WTC11 (cell line): ENCODE results near the gene FMNL3. TPM values are rescaled to one million over a fixed set of nuclear protein-coding genes. Genes with fewer than 3 reads are reported as not detected.

Experiments used
- ATAC-seq: fragments of 200-7000 bp; cut with Tn5 transposase; 2 replicates; pipeline ENCODE4 v1.10.0; 2021; ENCODE audit warnings: mild to moderate bottlenecking, moderate library complexity
- CTCF ChIA-PET: fragments of 300-600 bp; sonication (Branson Sonifier 250); formaldehyde crosslinking; loops from one replicate; lab custom pipeline; 2021; ENCODE audit warnings: antibody characterized with exemption; lab: Charles Lee
- POLR2A ChIA-PET: fragments of 350-600 bp; sonication (Branson Sonifier 250); formaldehyde crosslinking; loops from one replicate; lab custom pipeline; 2021; ENCODE audit warnings: antibody characterized with exemption; lab: Charles Lee
- DNase-seq: peaks from one replicate; pipeline ENCODE4 v3.0.0; 2021; ENCODE audit warnings: low spot score
- H3K27ac Mint-ChIP-seq: 2 replicates; pipeline ENCODE4 v1.8.0; 2021; ENCODE audit warnings: mixed read lengths
- H3K27me3 Mint-ChIP-seq: 2 replicates; pipeline ENCODE4 v1.8.0; 2021; ENCODE audit warnings: low read depth, mild to moderate bottlenecking, moderate library complexity, mixed read lengths
- H3K36me3 Mint-ChIP-seq: 2 replicates; pipeline ENCODE4 v1.8.0; 2021; ENCODE audit warnings: mixed read lengths
- H3K4me1 Mint-ChIP-seq: 2 replicates; pipeline ENCODE4 v1.8.0; 2022; ENCODE audit warnings: mixed read lengths
- H3K4me3 Mint-ChIP-seq: 2 replicates; pipeline ENCODE4 v1.8.0; 2021; ENCODE audit warnings: mild to moderate bottlenecking, moderate library complexity, mixed read lengths
- H3K9me3 Mint-ChIP-seq: 2 replicates; pipeline ENCODE4 v1.8.0; 2021; ENCODE audit warnings: mixed read lengths
- ATF6 ChIP-seq: sonication (generic); formaldehyde crosslinking; IDR thresholded peaks from 2 replicates; pipeline ENCODE4 v1.8.1; 2023; ENCODE audit warnings: mild to moderate bottlenecking, missing genetic modification reagents
- GABPB1 ChIP-seq: sonication (generic); formaldehyde crosslinking; IDR thresholded peaks from 2 replicates; pipeline ENCODE4 v1.8.1; 2023; ENCODE audit warnings: mild to moderate bottlenecking, missing genetic modification reagents
- GTF2I ChIP-seq: fragments of 250-450 bp; sonication (Bioruptor Pico); conservative IDR thresholded peaks from 2 replicates; pipeline ENCODE4 v1.4.0; 2021; ENCODE audit warnings: mild to moderate bottlenecking
- JUN ChIP-seq: sonication (generic); formaldehyde crosslinking; IDR thresholded peaks from 2 replicates; pipeline ENCODE4 v1.8.0; 2023; ENCODE audit warnings: mild to moderate bottlenecking, missing genetic modification reagents
- OVOL2 ChIP-seq: fragments of 250-450 bp; sonication (Bioruptor Pico); IDR thresholded peaks from 2 replicates; pipeline ENCODE4 v1.9.0; 2021; ENCODE audit warnings: mild to moderate bottlenecking, borderline replicate concordance
- PRDM15 ChIP-seq: sonication (generic); formaldehyde crosslinking; IDR thresholded peaks from 2 replicates; pipeline ENCODE4 v1.8.0; 2022; ENCODE audit warnings: missing genetic modification reagents
- TCF7 ChIP-seq: sonication (generic); formaldehyde crosslinking; IDR thresholded peaks from 2 replicates; pipeline ENCODE4 v1.8.0; 2022; ENCODE audit warnings: mild to moderate bottlenecking, low read depth, missing genetic modification reagents, moderate library complexity
- TEAD4 ChIP-seq: sonication (generic); formaldehyde crosslinking; IDR thresholded peaks from 2 replicates; pipeline ENCODE4 v1.8.0; 2022; ENCODE audit warnings: mild to moderate bottlenecking, missing genetic modification reagents
- TP53 ChIP-seq: sonication (generic); formaldehyde crosslinking; IDR thresholded peaks from 2 replicates; pipeline ENCODE4 v1.8.1; 2023; ENCODE audit warnings: mild to moderate bottlenecking, missing genetic modification reagents
- USF1 ChIP-seq: sonication (generic); formaldehyde crosslinking; IDR thresholded peaks from 2 replicates; pipeline ENCODE4 v1.8.0; 2022; ENCODE audit warnings: mild to moderate bottlenecking, missing genetic modification reagents
- ZMAT4 ChIP-seq: fragments of 250-450 bp; sonication (Bioruptor Pico); IDR thresholded peaks from 2 replicates; pipeline ENCODE4 v1.9.0; 2021; ENCODE audit warnings: mild to moderate bottlenecking
- ZNF281 ChIP-seq: sonication (generic); formaldehyde crosslinking; IDR thresholded peaks from 2 replicates; pipeline ENCODE4 v1.8.0; 2023; ENCODE audit warnings: mild to moderate bottlenecking, missing genetic modification reagents
- ZNF532 ChIP-seq: fragments of 250-450 bp; sonication (Bioruptor Pico); IDR thresholded peaks from 2 replicates; pipeline ENCODE4 v1.9.0; 2021; ENCODE audit warnings: mild to moderate bottlenecking, borderline replicate concordance
- total RNA-seq: library from RNA; stranded (reverse); gene quantifications from 3 replicates; pipeline ENCODE4 v1.2.3, GENCODE V29; 2021

The FMNL3 gene
- total RNA-seq, 1 experiment from 2014 or later, result 19.3 TPM

GRCh38 chr12:49627752-49628360 is 79.3 kb downstream of the FMNL3 start:
- Mint-ChIP-seq H3K9me3 (no peaks in the 10 kb centered on the region), H3K4me3 (no peak overlapping the region), H3K27ac (no peak overlapping the region), H3K4me1 (peaks cover 12% of the 10 kb centered on the region), H3K27me3 (no peaks in the 10 kb centered on the region), H3K36me3 (peaks cover 6% of the 10 kb centered on the region; the same call in 1 of the 2 replicates)
- ChIA-PET CTCF (interaction anchor here (0.9 to 2.5 kb wide), 3 partner anchors 9 to 114 kb away, joined by 3 to 15 read pairs (median 4); partner anchors contain the start of gene TMBIM6), POLR2A (no interaction called here)
- no peak for TF ChIP-seq ZNF281
- TF ChIP-seq GABPB1 (CRISPR knock-in tag), result no peak
- TF ChIP-seq ZNF532 (CRISPR knock-in tag), result no peak
- no peak for TF ChIP-seq TEAD4
- no peak for TF ChIP-seq GTF2I (CRISPR knock-in tag)
- TF ChIP-seq TP53 (CRISPR knock-in tag), result no peak
- TF ChIP-seq USF1 (CRISPR knock-in tag), result no peak
- no peak for TF ChIP-seq OVOL2 (CRISPR knock-in tag)
- no peak for TF ChIP-seq TCF7 (CRISPR knock-in tag)
- no peak for TF ChIP-seq PRDM15 (CRISPR knock-in tag)
- DNase-seq (no peak), ATAC-seq (no peak)

- ATAC-seq (no peak), DNase-seq (no peak)
- H3K4me1 Mint-ChIP-seq, result peaks cover 16% of the 10 kb centered on the region
- H3K27me3 Mint-ChIP-seq, result no peaks in the 10 kb centered on the region
- CTCF ChIA-PET, result interaction anchor here (2.5 kb wide), 1 partner anchor 10 kb away, joined by 15 read pairs; no protein-coding TSS in a partner anchor
- H3K27ac Mint-ChIP-seq, result no peak overlapping the region
- no peak overlapping the region for H3K4me3 Mint-ChIP-seq
- no peaks in the 10 kb centered on the region for H3K9me3 Mint-ChIP-seq
- H3K36me3 Mint-ChIP-seq, result peaks cover 2% of the 10 kb centered on the region; the same call in 1 of the 2 replicates
- POLR2A ChIA-PET, result no interaction called here
- TF ChIP-seq ATF6 (CRISPR knock-in tag) (no peak), JUN (no peak), PRDM15 (CRISPR knock-in tag) (no peak), ZMAT4 (CRISPR knock-in tag) (no peak)
Measured at GRCh38 chr12:49626836-49627235, 80.4 kb downstream of the FMNL3 start.
